Measurements from ENCODE around the gene GIT2. TPM values are rescaled to one million over a fixed set of nuclear protein-coding genes. Genes with fewer than 3 reads are reported as not detected.
A peak's percentile ranks its signal among the peaks of the same experiment; 100 is the strongest.
"Not testable (repeated sequence)": the region's sequence is repeated elsewhere in the genome, so short reads cannot be mapped to it uniquely, and the experiment has no call there.

GIT2 gene
- total RNA-seq, 2 donors from 2014 or later = 27.0 to 27.9 TPM

- Mint-ChIP-seq H3K27me3 (ENCODE audit: insufficient read depth) (peaks cover 28% of the 10 kb centered on the region), H3K27ac (peak within 1 kb of the TSS; percentile 94), H3K9me3 (no peaks in the 10 kb centered on the region), H3K4me1 (peaks cover 21% of the 10 kb centered on the region), H3K36me3 (ENCODE audit: low read depth) (peaks cover 20% of the 10 kb centered on the region), H3K4me3 (peak within 1 kb of the TSS; percentile 92)
- 5 to 11% methylated on average over 37 to 69 of the region's 69 CpGs for WGBS, 2 experiments (ENCODE audit: insufficient coverage in 1 of 2, insufficient read length in 1 of 2)
- Histone ChIP-seq H3K36me3 (ENCODE audit: control insufficient read depth, insufficient read depth, low read length) (peaks cover 15% of the 10 kb centered on the region), H3K9ac (ENCODE audit: extremely low read depth, low read length, poor library complexity, severe bottlenecking) (peak within 1 kb of the TSS; percentile 67), H3K4me3 (ENCODE audit: low read length) (peak within 1 kb of the TSS; percentile 95), H3K4me1 (ENCODE audit: control insufficient read depth, insufficient read depth, low read length) (no peaks in the 10 kb centered on the region), H3K9me3 (ENCODE audit: control insufficient read depth, low read length) (no peaks in the 10 kb centered on the region), H3K27ac (ENCODE audit: low read depth, low read length) (peak within 1 kb of the TSS; percentile 45), H3K27me3 (ENCODE audit: control insufficient read depth, insufficient read depth, low read length, poor library complexity, severe bottlenecking) (no peaks in the 10 kb centered on the region)
- TF ChIP-seq, protein P1, sequence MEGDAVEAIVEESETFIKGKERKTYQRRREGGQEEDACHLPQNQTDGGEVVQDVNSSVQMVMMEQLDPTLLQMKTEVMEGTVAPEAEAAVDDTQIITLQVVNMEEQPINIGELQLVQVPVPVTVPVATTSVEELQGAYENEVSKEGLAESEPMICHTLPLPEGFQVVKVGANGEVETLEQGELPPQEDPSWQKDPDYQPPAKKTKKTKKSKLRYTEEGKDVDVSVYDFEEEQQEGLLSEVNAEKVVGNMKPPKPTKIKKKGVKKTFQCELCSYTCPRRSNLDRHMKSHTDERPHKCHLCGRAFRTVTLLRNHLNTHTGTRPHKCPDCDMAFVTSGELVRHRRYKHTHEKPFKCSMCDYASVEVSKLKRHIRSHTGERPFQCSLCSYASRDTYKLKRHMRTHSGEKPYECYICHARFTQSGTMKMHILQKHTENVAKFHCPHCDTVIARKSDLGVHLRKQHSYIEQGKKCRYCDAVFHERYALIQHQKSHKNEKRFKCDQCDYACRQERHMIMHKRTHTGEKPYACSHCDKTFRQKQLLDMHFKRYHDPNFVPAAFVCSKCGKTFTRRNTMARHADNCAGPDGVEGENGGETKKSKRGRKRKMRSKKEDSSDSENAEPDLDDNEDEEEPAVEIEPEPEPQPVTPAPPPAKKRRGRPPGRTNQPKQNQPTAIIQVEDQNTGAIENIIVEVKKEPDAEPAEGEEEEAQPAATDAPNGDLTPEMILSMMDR (conservative IDR thresholded peaks at IDR 0.05) = no peak
- DNase-seq = peak; percentile 95
These were observed 96.1 kb downstream of the GIT2 start, which contains the start of gene TCHP for GRCh38 chr12:109899783-109900751. Gene TCHP, plus strand, starts transcription at chr12:109900274. Its CDS starts 2,753 bp downstream, at chr12:109903027.

DNA sequence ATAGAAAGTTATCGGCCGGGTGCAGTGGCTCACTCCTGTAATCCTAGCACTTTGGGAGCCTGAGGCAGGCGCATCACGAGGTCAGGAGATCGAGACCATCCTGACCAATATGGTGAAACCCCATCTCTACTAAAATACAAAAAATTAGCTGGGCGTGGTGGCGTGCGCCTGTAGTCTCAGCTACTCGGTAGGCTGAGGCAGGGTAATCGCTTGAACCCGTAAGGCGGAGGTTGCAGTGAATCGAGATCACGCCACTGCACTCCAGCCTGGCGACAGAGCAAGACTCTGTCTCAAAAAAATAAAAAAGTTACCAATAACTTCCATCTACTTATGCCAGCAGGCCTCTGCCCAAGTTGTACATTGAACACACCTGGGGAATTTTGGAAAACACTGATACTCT, 96.8 kb downstream of the GIT2 start:
- Mint-ChIP-seq H3K27ac (peak overlapping the region; percentile 94), H3K4me3 (peak overlapping the region; percentile 92), H3K36me3 (ENCODE audit: low read depth) (peaks cover 13% of the 10 kb centered on the region), H3K4me1 (peaks cover 25% of the 10 kb centered on the region), H3K27me3 (ENCODE audit: insufficient read depth) (peaks cover 27% of the 10 kb centered on the region)
- not testable (repeated sequence) for H3K9me3 ChIP-seq (ENCODE audit: control insufficient read depth, low read length); H3K27me3 ChIP-seq (ENCODE audit: control insufficient read depth, insufficient read depth, low read length, poor library complexity, severe bottlenecking); H3K36me3 ChIP-seq (ENCODE audit: control insufficient read depth, insufficient read depth, low read length); H3K9me3 Mint-ChIP-seq; DNase-seq; H3K4me1 ChIP-seq (ENCODE audit: control insufficient read depth, insufficient read depth, low read length); H3K27ac ChIP-seq (ENCODE audit: low read depth, low read length)
- Histone ChIP-seq H3K4me3 (ENCODE audit: low read length) (peak overlapping the region; percentile 95), H3K9ac (ENCODE audit: extremely low read depth, low read length, poor library complexity, severe bottlenecking) (peak overlapping the region; percentile 67)
- 95% methylated on average over 9 to 15 of the region's 15 CpGs for WGBS, 2 experiments (ENCODE audit: insufficient coverage in 1 of 2, insufficient read length in 1 of 2)

DNA sequence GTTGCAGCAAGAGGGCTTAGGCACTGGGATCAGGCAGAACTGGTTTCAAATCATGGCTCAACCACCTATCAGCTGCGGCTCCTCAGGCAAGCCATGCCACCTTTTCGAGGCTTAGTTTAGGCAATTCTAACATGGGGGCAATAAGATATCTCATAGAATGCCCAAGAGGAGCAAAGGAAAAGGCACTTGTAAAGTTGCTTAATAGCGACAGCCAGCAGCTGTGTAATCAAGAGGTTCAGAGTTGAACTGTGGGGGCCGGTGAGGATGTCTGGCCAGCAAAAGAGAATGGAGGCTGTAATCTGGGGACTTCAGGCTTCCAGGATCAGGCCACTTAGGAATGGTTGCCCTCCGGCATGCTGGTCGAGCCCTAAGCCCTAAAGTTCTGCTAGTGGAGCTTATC, 99.1 kb downstream of the GIT2 start:
- WGBS, 2 experiments (ENCODE audit: insufficient coverage in 1 of 2, insufficient read length in 1 of 2) = 89 to 96% methylated on average over 4 to 6 of the region's 6 CpGs
- Histone ChIP-seq H3K36me3 (ENCODE audit: control insufficient read depth, insufficient read depth, low read length) (no peaks in the 10 kb centered on the region), H3K4me3 (ENCODE audit: low read length) (no peak overlapping the region), H3K27me3 (ENCODE audit: control insufficient read depth, insufficient read depth, low read length, poor library complexity, severe bottlenecking) (no peaks in the 10 kb centered on the region), H3K9me3 (ENCODE audit: control insufficient read depth, low read length) (no peaks in the 10 kb centered on the region), H3K4me1 (ENCODE audit: control insufficient read depth, insufficient read depth, low read length) (no peaks in the 10 kb centered on the region), H3K27ac (ENCODE audit: low read depth, low read length) (no peak overlapping the region), H3K9ac (ENCODE audit: extremely low read depth, low read length, poor library complexity, severe bottlenecking) (no peak overlapping the region)
- Mint-ChIP-seq H3K4me3 (no peak overlapping the region), H3K27me3 (ENCODE audit: insufficient read depth) (peaks cover 21% of the 10 kb centered on the region), H3K4me1 (peaks cover 25% of the 10 kb centered on the region), H3K36me3 (ENCODE audit: low read depth) (no peaks in the 10 kb centered on the region), H3K9me3 (no peaks in the 10 kb centered on the region), H3K27ac (no peak overlapping the region)
- TF ChIP-seq, protein P1 (conservative IDR thresholded peaks at IDR 0.05) = no peak
- DNase-seq = no peak

Measured in endodermal cell (in vitro differentiated cells).